Neural progenitor cell (in vitro differentiated cells): ENCODE data around the gene PSD4. TPM values are rescaled to one million over a fixed set of nuclear protein-coding genes. Genes with fewer than 3 reads are reported as not detected.

Experiments used
- DNase-seq: peaks from one replicate; pipeline ENCODE4 v3.0.0-alpha.2; 2016; ENCODE audit warnings: low spot score
- H2AFZ ChIP-seq: fragments of 200-600 bp; sonication (generic); replicated peaks from 2 replicates; pipeline ENCODE4 v1.6.1; 2016; ENCODE audit warnings: antibody characterized with exemption
- H3F3A ChIP-seq: fragments of 200-600 bp; sonication (generic); 2 replicates; pipeline ENCODE4 v1.6.1; 2016; ENCODE audit warnings: antibody characterized with exemption, low read depth
- H3K27ac ChIP-seq: fragments of 200-600 bp; sonication (generic); 2 replicates; pipeline ENCODE4 v1.5.1; 2016; ENCODE audit warnings: mild to moderate bottlenecking
- H3K27me3 ChIP-seq: fragments of 200-600 bp; sonication (generic); 2 replicates; pipeline ENCODE4 v1.6.1; 2016; ENCODE audit warnings: mild to moderate bottlenecking, moderate library complexity
- H3K36me3 ChIP-seq: fragments of 200-600 bp; sonication (generic); 2 replicates; pipeline ENCODE4 v1.5.1; 2016
- H3K4me1 ChIP-seq: fragments of 200-600 bp; sonication (generic); 2 replicates; pipeline ENCODE4 v1.6.1; 2016; ENCODE audit warnings: mixed run types
- H3K4me2 ChIP-seq: fragments of 200-600 bp; sonication (generic); 2 replicates; pipeline ENCODE4 v1.6.1; 2016
- H3K4me3 ChIP-seq: fragments of 200-600 bp; sonication (generic); 2 replicates; pipeline ENCODE4 v1.5.1; 2016
- H3K79me2 ChIP-seq: fragments of 200-600 bp; sonication (generic); 2 replicates; pipeline ENCODE4 v1.6.1; 2016; ENCODE audit warnings: low read depth
- H3K9ac ChIP-seq: fragments of 200-600 bp; sonication (generic); 2 replicates; pipeline ENCODE4 v1.6.1; 2016
- H3K9me3 ChIP-seq: fragments of 200-600 bp; sonication (generic); 2 replicates; pipeline ENCODE4 v1.5.1; 2016; ENCODE audit warnings: low read depth
- H4K20me1 ChIP-seq: fragments of 200-600 bp; sonication (generic); 2 replicates; pipeline ENCODE4 v1.6.1; 2016; ENCODE audit warnings: low read depth
- H3K27ac Mint-ChIP-seq: 3 replicates; pipeline ENCODE4 v1.8.0; 2021; ENCODE audit warnings: mixed read lengths
- H3K27me3 Mint-ChIP-seq: 2 replicates; pipeline ENCODE4 v1.8.0; 2022; ENCODE audit warnings: low read depth, mild to moderate bottlenecking, inconsistent platforms, moderate library complexity, mixed read lengths; ENCODE audit not compliant: insufficient read depth
- H3K36me3 Mint-ChIP-seq: 3 replicates; pipeline ENCODE4 v1.8.0; 2021; ENCODE audit warnings: mixed read lengths
- H3K4me1 Mint-ChIP-seq: 3 replicates; pipeline ENCODE4 v1.8.0; 2021; ENCODE audit warnings: mixed read lengths
- H3K4me3 Mint-ChIP-seq: 3 replicates; pipeline ENCODE4 v1.8.0; 2021; ENCODE audit warnings: mild to moderate bottlenecking, moderate library complexity, mixed read lengths
- H3K9me3 Mint-ChIP-seq: 3 replicates; pipeline ENCODE4 v1.8.0; 2020; ENCODE audit warnings: mixed read lengths
- EZH2 ChIP-seq: fragments of 200-600 bp; sonication (generic); IDR thresholded peaks from 2 replicates; pipeline ENCODE4 v1.6.1; 2017; ENCODE audit warnings: antibody characterized with exemption, mild to moderate bottlenecking, moderate library complexity
- EZH2phosphoT487 ChIP-seq: fragments of 200-600 bp; sonication (generic); IDR thresholded peaks from 2 replicates; pipeline ENCODE4 v1.6.1; 2017; ENCODE audit warnings: antibody characterized with exemption
- total RNA-seq: library from RNA; depleted of rRNA; stranded (reverse); fragments of >200 nt; gene quantifications from 2 replicates; pipeline ENCODE4 v1.2.3, GENCODE V29; 2015; ENCODE audit warnings: low replicate concordance
- TF ChIP-seq, protein P1 (sequence below): fragments of 200-600 bp; sonication (generic); IDR thresholded peaks from 2 replicates; pipeline ENCODE4 v1.5.1; 2017; ENCODE audit warnings: antibody characterized with exemption, mild to moderate bottlenecking

The PSD4 gene
- total RNA-seq, 1 donor from 2014 or later: 0.02 TPM

DNA sequence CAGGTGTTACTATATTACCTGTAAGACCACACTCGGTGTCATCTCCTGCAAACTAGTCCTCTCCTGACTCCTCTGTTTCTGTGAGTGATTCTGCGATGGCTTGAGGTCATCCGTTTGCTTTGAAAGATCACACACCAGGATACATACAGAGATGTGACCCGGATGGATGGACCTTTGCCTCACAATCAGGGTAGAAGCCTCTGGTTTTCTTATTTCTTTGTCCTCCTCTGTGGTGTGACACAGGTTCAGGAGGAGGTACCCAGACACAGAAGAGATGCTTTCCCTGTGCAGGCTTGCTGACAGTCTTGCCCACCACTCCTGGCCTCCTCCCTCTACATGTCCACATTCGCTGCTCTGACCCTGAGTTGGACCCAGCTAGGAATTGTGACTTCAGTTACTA lies 34.6 kb downstream of the PSD4 start:
- Histone ChIP-seq H3K4me1 (peaks cover 10% of the 10 kb centered on the region), H3K4me2 (no peak overlapping the region), H3K9ac (no peak overlapping the region), H3K9me3 (no peaks in the 10 kb centered on the region), H3K79me2 (no peaks in the 10 kb centered on the region), H2AFZ (no peak overlapping the region), H3K27me3 (no peaks in the 10 kb centered on the region), H3F3A (no peaks in the 10 kb centered on the region), H4K20me1 (no peaks in the 10 kb centered on the region), H3K36me3 (no peaks in the 10 kb centered on the region), H3K4me3 (no peak overlapping the region), H3K27ac (no peak overlapping the region)
- Mint-ChIP-seq H3K9me3 (peaks cover 3% of the 10 kb centered on the region), H3K36me3 (peaks cover 2% of the 10 kb centered on the region), H3K4me1 (peaks cover 44% of the 10 kb centered on the region), H3K27ac (no peak overlapping the region), H3K4me3 (no peak overlapping the region), H3K27me3 (peaks cover 10% of the 10 kb centered on the region)
- no peak for TF ChIP-seq EZH2phosphoT487
- TF ChIP-seq, protein P1, sequence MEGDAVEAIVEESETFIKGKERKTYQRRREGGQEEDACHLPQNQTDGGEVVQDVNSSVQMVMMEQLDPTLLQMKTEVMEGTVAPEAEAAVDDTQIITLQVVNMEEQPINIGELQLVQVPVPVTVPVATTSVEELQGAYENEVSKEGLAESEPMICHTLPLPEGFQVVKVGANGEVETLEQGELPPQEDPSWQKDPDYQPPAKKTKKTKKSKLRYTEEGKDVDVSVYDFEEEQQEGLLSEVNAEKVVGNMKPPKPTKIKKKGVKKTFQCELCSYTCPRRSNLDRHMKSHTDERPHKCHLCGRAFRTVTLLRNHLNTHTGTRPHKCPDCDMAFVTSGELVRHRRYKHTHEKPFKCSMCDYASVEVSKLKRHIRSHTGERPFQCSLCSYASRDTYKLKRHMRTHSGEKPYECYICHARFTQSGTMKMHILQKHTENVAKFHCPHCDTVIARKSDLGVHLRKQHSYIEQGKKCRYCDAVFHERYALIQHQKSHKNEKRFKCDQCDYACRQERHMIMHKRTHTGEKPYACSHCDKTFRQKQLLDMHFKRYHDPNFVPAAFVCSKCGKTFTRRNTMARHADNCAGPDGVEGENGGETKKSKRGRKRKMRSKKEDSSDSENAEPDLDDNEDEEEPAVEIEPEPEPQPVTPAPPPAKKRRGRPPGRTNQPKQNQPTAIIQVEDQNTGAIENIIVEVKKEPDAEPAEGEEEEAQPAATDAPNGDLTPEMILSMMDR: no peak
- no peak for TF ChIP-seq EZH2
- DNase-seq: no peak

DNA sequence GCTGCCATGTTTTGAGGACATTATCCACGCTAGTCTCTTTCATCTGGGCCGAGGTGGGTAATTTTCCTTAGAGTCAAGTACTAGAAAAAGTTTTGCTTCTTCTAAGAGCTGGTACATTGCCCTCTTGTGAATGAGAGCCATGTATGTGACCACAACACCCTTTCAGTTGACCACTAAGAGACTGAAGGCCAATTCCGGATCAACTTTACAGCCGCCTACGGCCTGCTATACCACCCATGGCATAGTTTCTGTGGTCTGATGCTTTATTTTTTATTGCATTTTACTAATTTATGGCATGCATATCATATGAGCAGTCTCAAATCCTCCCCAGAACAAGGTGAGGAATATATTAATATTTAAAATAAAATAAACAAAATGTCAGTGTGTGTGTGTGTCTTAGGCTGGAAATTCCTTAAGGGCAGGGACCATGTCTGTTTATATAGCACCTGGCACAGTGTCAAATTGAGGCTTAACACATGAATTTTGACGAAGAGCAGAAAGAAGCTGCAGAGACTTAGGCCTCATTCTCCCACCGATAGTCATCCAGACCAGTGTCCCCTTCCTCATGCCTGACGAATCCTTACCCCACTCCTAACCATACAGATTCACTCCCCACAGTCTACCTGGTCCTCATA lies 35.4 kb downstream of the PSD4 start:
- H3K36me3 ChIP-seq: no peaks in the 10 kb centered on the region
- H3K4me1 ChIP-seq: peaks cover 10% of the 10 kb centered on the region
- H3K9me3 ChIP-seq: no peaks in the 10 kb centered on the region
- peaks cover 3% of the 10 kb centered on the region for H3K9me3 Mint-ChIP-seq
- no peaks in the 10 kb centered on the region for H3K27me3 ChIP-seq
- no peak overlapping the region for H3K4me2 ChIP-seq
- H3K27me3 Mint-ChIP-seq: peaks cover 10% of the 10 kb centered on the region
- peak overlapping the region; percentile 6 for H3K27ac Mint-ChIP-seq
- no peak for TF ChIP-seq EZH2
- peaks cover 44% of the 10 kb centered on the region for H3K4me1 Mint-ChIP-seq
- H2AFZ ChIP-seq: no peak overlapping the region
- H3F3A ChIP-seq: no peaks in the 10 kb centered on the region
- peaks cover 2% of the 10 kb centered on the region for H3K36me3 Mint-ChIP-seq
- H3K4me3 ChIP-seq: no peak overlapping the region
- H3K79me2 ChIP-seq: no peaks in the 10 kb centered on the region
- H3K9ac ChIP-seq: no peak overlapping the region
- H3K27ac ChIP-seq: no peak overlapping the region
- H3K4me3 Mint-ChIP-seq: no peak overlapping the region
- H4K20me1 ChIP-seq: no peaks in the 10 kb centered on the region
- DNase-seq: no peak

DNA sequence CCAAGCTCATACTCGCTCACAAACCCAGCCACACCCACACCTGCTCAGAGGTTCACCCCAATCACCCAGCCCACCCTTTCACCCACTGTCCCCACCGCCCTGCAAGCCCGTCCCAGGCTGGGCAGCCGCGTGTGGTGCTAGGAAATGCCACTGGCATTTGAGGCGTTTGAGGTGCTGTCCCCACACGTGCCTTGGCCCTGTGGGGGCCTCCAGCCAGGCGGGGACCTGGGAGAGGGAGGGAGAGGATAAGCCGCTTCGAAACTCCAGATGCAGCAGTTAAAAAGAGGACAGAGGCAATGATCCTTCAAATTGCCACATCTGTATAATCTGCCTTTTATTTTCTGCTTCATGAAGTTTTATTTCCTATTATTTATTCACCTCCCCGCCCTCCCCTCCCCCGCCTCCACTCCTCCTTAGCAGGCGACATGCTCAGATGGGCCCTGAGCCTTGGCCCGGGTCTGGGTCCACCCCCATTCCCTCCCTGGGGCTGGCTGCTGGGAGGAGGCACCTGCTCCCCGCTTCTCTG lies 35.9 kb downstream of the PSD4 start:
- Histone ChIP-seq H3K4me3 (no peak overlapping the region), H2AFZ (no peak overlapping the region), H3F3A (no peaks in the 10 kb centered on the region), H3K9me3 (no peaks in the 10 kb centered on the region), H3K4me2 (no peak overlapping the region), H3K9ac (no peak overlapping the region), H3K36me3 (no peaks in the 10 kb centered on the region), H3K27me3 (no peaks in the 10 kb centered on the region), H3K4me1 (peaks cover 10% of the 10 kb centered on the region), H3K79me2 (no peaks in the 10 kb centered on the region), H3K27ac (no peak overlapping the region), H4K20me1 (no peaks in the 10 kb centered on the region)
- Mint-ChIP-seq H3K9me3 (peaks cover 3% of the 10 kb centered on the region), H3K4me3 (no peak overlapping the region), H3K27ac (peak overlapping the region; percentile 6), H3K4me1 (peaks cover 44% of the 10 kb centered on the region), H3K36me3 (peaks cover 2% of the 10 kb centered on the region), H3K27me3 (peaks cover 8% of the 10 kb centered on the region)
- no peak for DNase-seq
- TF ChIP-seq, protein P1: no peak
- no peak for TF ChIP-seq EZH2phosphoT487
- TF ChIP-seq EZH2: no peak
